Activated T-cell treated with anti-CD3 and anti-CD28 coated beads for 1 hour (primary cell): Measurements from ENCODE around the gene ADAMTS12.
"Not testable (repeated sequence)": the region's sequence is repeated elsewhere in the genome, so short reads cannot be mapped to it uniquely, and the experiment has no call there.

Experiments used
- DNase-seq: peaks from one replicate; pipeline ENCODE4 v3.0.0-alpha.2; 2020; ENCODE audit warnings: low read depth

Gene ADAMTS12

DNA sequence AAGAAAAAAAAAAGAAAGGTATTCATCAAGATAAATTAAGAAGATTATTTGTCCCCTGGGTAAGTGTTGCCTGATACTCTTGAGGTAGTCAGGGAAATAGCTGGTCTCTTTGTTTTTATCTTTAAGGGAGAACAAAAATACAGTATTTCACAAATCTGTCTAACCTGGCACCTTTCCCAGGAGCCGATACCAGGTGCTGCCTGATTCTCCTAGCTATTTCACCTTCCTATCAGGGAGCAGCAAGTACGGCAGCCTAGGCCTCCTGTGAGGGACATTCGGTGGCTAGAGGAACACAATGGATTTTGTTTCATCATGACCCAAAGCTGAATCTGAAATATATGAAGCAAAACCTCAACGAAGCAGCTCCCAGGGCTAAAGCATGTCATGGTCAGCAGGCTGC, 365.0 kb downstream of the ADAMTS12 start:
- DNase-seq = no peak

DNA sequence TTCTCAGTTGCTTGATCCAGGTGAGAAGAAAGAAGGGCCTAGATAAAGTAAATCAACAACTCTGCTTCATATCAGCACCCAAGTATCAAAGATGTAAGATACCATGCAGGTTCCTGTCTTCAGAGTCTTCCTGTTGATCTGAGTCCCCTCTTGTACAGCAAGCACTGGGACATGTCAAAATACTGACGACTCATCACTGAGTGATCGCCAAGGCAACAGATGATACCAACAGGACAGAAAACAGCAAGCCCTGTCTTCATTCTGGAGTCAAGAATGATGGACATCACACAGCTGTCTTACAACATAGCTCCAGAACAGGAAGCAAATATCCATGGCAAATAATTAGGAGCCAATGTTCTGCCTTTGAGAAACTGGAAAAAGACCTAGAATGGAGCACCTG, 367.3 kb downstream of the ADAMTS12 start:
- DNase-seq = no peak

DNA sequence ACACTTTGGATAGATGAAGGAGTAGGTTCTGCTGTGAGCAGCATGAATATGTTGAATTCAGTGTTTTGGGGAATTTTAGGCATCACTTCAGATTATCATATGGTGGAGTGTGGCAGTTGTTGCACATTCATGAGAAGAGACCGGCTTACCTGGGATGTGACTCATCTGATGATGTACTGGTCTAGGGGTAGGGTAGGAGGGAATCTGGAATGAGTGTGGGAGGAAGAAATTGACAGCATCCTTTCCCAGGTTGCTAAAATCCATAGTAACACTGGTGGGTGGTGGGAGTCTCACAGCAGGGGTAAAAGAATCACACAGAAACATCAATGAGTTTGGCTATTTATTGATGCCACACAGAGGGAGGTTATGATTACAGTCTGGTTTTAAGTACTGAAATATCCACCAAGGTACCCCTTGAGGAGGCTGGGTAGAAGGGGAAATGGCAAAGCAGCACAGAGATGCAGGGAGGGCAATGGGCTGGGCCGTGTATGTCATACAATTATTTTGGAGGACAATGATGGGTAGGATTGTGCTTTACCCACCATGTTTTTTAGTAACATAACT, 368.5 kb downstream of the ADAMTS12 start:
- no peak for DNase-seq

DNA sequence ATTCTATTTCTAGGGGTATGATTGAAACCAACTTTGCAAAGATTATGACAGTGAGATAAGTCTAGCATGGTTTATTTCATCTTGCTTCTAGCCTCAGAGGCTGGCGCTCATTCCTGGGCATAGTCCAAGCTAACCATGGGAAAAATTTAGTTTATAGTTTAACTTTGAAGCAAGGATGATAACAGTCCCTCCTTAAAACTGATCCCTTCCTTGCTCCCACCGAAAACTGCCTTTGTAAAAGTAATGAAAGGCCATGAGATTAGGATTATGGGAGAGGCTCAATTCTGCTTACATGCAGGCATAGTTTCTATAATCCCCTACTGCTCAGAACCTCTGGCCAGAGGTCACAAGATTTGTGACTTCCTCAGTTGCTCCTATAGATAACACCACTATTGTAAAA, 375.4 kb downstream of the ADAMTS12 start:
- no peak for DNase-seq

DNA sequence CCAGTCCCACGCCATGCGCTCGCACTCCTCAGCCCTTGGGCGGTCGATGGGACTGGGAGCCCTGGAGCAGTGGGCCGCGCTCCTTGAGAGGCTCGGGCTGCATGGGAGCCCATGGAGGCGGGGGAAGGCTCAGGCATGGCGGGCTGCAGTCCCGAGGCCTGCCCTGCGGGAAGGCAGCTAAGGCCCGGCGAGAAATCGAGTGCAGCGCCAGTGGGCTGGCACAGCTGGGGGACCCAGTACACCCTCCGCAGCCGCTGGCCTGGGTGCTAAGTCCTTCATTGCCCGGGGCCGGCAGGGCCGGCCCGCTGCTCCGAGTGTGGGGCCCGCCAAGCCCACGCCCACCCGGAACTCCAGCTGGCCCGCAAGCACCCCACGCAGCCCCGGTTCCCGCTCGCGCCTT, 376.4 kb downstream of the ADAMTS12 start:
- DNase-seq = not testable (repeated sequence)

DNA sequence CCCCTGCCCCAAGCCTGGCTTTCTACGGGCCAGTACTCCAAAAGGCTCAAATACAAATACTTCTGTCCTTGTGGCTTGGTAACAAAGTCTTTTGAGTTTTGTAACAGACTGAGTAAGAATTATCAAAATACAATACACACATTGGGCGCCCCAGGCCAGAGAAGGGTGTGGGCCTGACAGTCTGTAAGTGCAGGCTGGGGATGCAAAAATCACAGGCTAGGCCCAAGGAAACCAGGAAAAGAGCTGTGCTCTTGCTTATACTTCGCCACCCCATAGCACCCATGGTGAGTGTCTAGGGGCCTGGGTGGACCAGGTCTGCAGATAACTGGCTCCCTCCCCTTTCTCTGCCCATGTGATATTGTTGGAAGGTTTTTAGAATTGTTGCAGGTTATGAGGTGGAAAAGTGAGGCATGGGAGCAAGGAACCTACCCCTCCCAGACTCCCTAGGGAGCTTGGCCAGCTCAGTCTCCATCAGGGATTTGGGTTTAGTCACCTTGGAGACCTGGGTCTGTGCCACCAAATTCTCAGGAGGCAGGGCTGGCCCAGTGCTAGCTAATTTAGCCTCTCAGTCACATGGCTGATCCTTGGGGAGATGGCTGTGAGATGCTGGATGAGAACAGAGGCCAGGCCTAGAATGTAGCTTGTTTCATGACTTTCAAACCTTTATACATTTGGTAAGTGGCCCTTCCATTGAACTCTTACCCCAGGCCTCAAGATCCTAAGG, 378.2 kb downstream of the ADAMTS12 start:
- DNase-seq = no peak

DNA sequence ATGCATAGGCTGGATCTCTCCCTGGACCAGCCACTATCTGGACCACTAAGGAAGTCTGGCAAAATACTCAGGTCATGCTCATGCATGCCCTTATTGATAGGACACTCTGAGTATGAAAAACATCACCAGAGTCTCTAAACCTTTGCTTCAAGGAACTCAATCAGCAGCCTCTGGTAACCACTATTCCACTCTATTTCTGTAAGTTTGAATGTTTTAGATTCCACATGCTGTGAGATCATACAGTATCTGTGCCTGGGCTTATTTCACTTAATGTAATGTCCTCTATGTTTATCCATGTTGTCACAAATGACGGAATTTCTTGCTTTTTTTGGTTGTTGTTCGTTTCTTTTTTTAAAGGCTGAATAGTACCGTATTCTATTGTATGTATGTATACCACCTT, 382.8 kb downstream of the ADAMTS12 start:
- DNase-seq = no peak

DNA sequence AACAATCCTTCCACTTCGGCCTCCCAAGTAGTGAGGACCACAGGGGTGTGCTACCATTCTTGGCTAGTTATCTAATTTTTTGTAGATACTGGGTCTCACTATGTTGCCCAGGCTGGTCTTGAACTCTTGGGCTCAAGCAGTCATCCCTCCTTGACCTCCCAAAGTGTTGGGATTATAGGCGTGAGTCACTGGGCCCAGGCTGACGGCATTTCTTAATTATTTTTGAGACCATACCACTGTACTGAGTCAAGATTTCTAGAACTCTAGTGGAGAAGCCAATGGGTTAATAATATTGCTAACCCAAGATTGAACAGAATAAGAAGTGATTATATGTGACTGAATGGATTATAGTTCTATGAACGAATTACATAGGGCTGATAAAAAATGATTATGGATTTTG, 384.4 kb downstream of the ADAMTS12 start:
- no peak for DNase-seq

DNA sequence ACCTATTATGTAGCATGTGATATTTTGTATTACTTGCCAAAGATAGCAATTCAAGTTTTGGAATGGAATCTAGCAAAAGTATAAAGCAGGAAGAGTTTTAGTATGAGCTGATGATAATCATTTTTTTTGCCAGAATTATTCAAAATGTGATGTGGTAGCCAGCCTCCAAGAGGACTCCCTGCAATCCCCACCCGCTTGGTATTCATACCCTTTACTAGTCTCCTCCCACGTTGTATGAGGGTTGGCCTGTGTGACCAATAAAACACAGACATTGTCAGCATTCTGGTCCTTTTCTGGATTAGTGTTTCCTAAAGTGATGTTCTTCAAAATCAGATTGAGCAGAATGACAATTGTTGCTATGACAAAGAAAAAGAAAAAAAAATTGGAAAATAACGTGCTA, 387.2 kb downstream of the ADAMTS12 start:
- no peak for DNase-seq

DNA sequence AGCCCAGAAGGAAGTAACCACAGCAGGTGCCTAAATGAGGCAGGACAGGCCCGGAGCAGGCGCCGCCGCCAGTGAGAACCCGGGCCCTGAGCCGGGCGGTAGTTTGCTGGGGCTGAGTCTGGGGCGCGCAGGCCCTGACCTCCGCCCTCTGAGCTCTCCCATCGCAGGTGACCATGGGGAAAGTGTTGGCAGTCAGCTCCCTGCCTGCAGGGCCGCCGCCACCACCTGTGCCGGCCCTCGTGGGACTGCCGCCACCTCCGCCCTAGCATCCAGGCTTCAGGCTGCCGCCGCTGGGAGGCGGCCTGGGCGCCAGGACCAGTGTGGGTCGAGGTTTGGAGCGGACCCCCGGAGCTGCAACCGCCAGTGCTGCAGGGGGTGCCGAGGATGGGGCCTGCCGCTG, 389.9 kb downstream of the ADAMTS12 start:
- DNase-seq = no peak

DNA sequence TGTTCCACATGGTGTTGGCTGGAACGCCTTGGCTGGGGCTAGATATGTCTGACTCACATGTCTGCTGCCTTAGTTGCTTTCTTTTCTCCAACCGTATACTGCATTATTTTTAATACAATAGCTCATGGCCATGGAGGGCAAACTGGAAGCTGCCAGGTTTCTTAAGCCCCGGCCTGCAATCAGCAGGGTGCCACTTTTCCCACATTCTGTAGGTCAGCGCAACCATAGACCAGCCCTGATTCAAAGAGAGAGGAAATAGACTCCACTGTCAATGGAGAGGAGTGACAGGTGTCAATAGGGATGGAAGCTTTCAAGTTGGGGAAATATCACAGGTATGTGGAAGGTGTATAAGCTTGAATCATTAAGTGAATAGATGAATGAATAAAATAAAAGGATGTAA, 390.5 kb downstream of the ADAMTS12 start:
- no peak for DNase-seq

DNA sequence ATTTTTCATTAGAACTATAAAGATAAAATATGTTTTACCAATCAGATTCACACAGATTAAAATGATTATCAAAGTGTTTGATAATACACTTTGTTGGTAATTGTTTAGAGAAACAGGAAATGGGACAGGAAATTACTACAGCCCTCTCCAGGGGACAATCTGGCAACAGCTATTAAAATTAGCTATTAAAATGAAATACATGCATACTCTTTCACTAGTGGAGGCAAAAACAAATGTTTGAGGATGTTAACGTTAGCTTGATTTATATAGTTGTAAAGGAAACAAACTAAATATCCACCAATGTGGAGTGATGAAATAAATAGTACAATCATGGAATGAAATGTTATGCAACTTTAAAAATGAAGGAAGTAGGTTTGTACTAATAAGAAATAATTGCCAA, 397.3 kb downstream of the ADAMTS12 start:
- no peak for DNase-seq

DNA sequence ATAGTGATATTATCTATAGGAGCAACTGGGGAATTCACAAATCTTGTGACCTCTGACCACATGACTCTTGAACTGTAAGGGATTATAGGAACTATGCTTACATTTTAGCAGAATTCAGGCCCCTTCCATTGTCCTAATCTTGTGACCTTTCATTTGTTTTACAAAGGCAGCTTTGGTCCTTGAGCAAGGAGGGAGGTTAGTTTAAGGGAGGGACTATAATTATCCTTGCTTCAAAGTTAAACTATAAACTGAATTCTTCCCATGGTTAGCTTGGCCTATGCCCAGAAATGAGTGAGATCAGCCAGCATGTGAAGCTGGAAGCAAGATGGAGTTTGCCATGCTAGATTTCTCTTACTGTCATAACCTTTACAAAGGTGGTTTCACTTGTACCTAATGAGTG, 399.8 kb downstream of the ADAMTS12 start:
- DNase-seq = no peak

DNA sequence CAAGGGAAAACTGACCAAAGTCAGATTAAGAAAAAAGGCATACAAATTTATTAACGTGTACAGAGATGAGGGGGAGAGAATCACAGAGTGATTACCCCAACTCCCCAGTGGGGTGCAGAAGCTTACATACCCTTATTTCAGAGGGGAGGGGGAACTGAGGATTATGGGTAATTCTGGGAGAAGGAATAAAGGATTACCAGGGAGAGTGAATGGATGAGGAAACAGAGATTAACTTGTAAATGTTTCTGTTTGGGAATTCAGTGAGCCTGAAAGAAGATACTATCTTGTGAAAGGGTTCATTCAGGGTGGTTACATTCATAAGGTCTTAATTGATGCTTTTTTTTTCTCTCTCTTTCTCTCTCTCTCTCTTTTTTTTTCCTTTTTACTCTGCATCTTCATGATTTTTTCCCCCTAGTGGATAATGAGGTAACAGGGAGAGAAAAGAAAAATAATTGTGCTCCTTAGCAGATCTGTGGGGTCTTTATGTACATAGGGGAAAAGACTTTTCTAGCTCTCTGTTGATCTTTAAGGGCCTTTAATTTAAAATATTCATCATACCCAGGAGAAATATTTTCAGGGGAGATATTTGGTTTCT, 401.6 kb downstream of the ADAMTS12 start:
- DNase-seq = no peak

DNA sequence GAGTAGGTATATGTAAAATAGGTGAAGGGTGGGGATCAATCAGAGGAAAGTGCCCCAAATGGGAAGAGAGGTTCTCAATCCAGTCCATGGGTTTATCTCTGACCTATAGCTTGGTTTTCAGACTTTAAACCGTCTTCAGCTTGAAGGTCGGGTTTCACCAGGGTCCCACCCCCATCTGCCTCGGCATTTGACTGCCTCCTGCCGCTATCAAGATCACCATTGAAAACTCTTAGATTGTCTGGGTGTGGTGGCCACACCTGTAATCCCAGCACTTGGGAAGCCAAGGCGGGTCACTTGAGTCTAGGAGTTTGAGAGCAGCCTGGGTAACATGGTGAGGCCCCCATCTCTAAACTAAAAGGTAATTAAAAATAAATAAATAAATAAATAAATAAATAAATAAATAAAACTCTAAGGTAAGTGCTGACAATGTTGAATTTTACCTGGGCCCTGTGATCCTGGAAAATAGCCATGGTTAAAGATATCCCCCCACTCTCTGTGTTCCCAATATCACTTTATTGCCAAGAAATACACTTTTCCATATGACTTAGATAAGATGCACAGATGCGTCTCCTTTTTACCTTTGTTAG, 402.2 kb downstream of the ADAMTS12 start:
- no peak for DNase-seq

DNA sequence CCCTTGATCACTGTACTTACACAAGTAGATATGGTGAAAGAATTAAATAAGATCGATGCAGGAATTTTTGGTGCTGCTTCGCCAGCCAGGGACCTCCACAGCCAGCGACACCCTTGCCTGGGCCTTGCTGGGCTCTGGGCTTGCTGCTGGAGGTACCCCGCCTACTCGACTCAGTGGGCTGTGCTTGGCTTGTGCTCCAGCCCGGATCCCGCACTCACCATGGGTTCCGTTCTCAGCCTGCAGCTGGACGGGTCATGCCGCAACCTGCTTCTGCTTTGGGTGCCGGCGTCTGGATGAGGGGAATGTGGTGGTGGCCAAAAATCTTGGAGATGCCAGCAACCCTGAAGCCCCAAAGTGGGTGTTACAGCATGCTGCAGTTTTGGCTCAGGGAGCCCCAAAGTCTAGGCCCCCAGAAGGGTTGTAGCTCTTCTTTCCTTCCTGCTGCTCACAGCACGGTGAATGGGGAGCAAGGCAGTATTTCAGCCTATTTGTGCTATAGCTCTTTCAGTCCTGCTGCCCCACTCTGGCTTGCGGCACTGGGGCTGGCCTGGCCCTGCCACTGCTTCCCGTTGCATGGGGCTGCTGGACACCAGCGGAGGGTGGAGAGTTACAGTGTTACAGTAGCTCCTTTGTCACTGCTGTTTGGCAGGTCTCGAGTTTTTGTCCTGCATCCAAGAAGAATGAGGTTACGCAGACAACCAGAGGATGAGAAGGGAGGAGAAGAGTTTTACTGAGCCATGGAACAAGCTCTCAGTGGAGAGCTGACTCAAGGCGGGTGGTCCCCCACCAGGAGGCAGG, 403.0 kb downstream of the ADAMTS12 start:
- DNase-seq = no peak

DNA sequence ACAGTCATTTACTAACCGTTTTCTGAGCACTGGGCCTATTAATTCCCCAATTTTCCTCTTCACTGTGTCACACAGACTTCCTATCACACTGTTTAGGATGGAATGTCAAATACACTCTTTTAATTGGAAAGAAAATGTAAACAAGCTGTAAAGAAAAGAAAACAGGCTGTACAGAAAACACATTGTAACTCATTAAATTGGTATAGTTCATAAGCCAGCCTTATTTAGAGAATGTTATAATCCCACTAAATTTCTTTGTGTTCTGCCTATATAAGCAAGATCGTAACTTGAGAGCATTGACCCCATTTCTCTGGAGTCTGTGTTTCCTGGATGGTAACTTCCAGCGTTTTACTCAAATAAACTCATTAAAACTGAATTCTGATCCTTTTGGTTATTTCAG, 404.6 kb downstream of the ADAMTS12 start:
- DNase-seq = no peak

DNA sequence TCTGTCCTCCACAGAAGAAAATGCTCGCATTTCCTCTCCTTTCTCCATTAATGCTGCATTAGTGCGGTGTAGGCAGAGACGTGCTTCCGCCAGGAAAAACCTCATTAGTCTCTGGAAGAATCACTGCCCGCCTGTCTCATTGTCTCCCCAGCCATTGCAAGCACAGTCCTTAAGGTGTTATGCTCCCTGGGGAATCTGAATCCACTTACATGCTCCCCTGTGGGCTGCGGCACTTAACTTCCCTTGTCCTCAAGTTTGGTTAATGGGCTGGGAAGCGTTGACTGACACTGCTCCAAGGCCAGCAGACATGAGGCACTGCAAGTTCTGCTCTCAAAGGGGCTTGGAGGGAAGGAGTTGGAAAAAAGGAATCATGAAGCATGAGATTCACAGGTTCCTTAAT, 409.5 kb downstream of the ADAMTS12 start:
- DNase-seq = no peak

DNA sequence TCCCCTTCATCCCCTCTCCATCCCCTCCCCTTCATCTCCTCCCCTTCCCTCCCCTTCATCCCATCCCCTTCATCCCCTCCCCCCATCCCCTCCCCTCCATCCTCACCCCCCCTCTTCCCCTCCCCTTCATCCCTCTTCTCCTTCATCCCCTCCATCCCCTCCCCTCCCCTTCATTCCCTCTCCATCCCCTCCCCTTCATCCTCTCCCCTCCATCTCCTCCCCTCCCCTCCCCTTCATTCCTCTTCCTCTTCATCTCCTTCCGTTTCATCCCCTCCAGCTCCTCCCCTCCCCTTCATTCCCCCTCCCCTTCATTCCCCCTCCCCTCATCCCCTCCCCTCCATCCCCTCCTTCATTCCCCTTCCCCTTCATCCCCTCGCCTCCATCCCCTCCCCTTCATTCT, 410.9 kb downstream of the ADAMTS12 start:
- DNase-seq = no peak

DNA sequence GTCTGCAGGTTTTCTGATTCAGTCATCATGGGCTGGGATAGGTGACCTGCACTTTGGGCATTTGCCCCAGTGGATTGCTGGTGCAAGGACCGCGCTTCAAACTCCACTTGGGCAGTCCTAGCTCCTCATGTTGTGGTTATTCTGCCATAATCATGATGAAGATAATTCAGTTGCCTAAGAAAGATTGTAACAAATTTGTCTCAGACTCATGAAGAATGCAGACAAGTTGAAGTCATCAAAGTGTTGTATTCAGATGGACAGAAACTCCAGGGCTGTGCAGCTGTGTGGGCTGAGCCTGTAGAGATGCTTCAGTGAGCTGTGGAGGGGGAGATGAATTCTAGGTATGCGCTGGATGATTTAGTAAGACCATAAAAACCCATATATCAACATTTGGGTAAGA, 412.5 kb downstream of the ADAMTS12 start:
- DNase-seq = no peak

DNA sequence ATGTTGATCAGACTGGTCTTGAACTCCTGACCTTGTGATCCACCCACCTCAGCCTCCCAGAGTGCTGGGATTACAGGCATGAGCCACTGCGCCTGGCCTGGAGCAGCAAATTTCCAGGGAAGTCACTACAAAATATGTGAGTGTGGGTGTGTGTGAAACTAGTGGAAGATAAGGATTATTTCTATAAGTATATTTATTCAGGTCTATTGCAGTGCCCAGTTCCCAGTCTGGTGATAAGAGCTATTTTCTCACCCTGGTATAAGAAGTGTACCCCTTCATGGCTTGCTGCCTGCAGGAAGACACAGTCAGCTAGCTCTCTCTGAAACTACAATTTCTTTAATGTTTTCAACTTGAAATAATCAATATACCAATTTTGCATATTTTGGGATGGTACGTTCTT, 414.0 kb downstream of the ADAMTS12 start:
- DNase-seq = no peak

DNA sequence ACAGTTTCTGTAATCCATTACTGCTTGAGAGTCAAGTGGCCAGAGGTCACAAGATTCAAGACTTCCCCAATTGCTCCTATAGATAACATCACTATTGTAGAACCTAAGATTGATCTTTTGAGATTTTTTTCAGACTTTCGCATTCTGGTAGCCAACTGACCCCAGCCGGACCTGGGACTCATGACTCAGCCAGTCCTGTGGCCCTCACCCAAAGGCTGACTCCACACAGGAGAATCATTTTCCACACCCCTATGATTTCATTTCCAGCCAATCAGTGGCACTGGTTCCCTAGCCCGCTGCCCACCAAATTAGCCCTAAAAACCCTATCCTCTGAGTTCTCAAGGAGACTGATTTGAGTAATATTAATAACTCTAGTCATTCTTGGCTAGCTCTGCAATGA, 414.8 kb downstream of the ADAMTS12 start:
- DNase-seq = no peak

DNA sequence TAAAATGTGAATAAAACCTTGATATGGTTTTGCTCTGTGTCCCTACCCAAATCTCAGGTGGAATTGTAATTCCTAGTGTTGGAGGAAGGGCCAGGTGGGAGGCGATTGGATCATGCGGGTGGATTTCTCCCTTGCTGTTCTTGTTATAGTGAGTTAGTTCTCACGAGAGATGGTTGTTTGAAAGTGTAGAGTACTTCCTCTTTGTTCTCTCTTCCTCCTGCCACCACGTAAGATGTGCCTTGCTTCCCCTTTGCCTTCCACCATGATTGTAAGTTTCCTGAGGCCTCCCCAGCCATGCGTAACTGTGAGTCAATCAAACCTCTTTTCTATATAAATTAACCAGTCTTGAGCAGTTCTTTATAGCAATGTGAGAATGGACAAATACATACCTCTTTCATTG, 416.1 kb downstream of the ADAMTS12 start:
- DNase-seq = no peak
